Ascending aorta (tissue), 2 donors: ENCODE data around the gene RPAP3. TPM values are rescaled to one million over a fixed set of nuclear protein-coding genes. Genes with fewer than 3 reads are reported as not detected.
A peak's percentile ranks its signal among the peaks of the same experiment; 100 is the strongest.

ENCODE experiments used
- DNase-seq, 2 donors: peaks; one replicate each; pipeline ENCODE4 v3.0.0-alpha.2; 2019; ENCODE audit warnings: low spot score in 2 of 2
- H3K27ac ChIP-seq, 2 donors: fragments of 200-600 bp; sonication (generic); one replicate each; pipeline ENCODE4 v1.5.1; 2016 to 2017; ENCODE audit warnings: mild to moderate bottlenecking in 1 of 2
- H3K27me3 ChIP-seq: fragments of 200-600 bp; sonication (generic); one replicate; pipeline ENCODE4 v1.5.1; 2017
- H3K36me3 ChIP-seq, 2 donors: fragments of 200-600 bp; sonication (generic); one replicate each; pipeline ENCODE4 v1.5.1; 2016
- H3K4me1 ChIP-seq, 2 donors: fragments of 200-600 bp; sonication (generic); one replicate each; pipeline ENCODE4 v1.5.1; 2016 to 2017; ENCODE audit warnings: mild to moderate bottlenecking in 1 of 2
- H3K4me3 ChIP-seq, 2 donors: fragments of 200-600 bp; sonication (generic); one replicate each; pipeline ENCODE4 v1.5.1; 2016 to 2017; ENCODE audit warnings: mild to moderate bottlenecking in 1 of 2
- H3K9me3 ChIP-seq, 2 donors: fragments of 200-600 bp; sonication (generic); one replicate each; pipeline ENCODE4 v1.5.1; 2016
- CTCF ChIP-seq, 3 experiments: fragments of 200-600 bp in 2 of 3; fragments of 450-650 bp in 1 of 3; sonication (generic) in 2 of 3; IDR thresholded peaks; one replicate each; pipeline ENCODE4 v1.5.1; 2016 to 2019; ENCODE audit warnings: antibody characterized with exemption in 3 of 3, mild to moderate bottlenecking in 1 of 3, moderate library complexity in 1 of 3
- intact Hi-C: fragments of 100-400 bp; cut with DNase I; formaldehyde crosslinking; loops from one replicate; pipeline ENCODE4 v1.15.1; 2023
- total RNA-seq: library from RNA; depleted of rRNA; stranded (reverse); fragments of >200 nt; gene quantifications from one replicate; pipeline ENCODE4 v1.1.0, GENCODE V29; 2016

RPAP3 gene
- total RNA-seq, 1 donor from 2014 or later: 8.1 TPM

- peaks cover 0 to 10% of the 10 kb centered on the region in 2 donors for H3K4me1 ChIP-seq
- H3K27ac ChIP-seq: no peak overlapping the region
- no peaks in the 10 kb centered on the region for H3K9me3 ChIP-seq
- DNase-seq: no peak
- peaks cover 47 to 65% of the 10 kb centered on the region in 2 donors for H3K36me3 ChIP-seq
- intact Hi-C loops: no loop called here
- TF ChIP-seq CTCF (IDR thresholded peaks at IDR 0.05): no peak
- H3K27me3 ChIP-seq: no peaks in the 10 kb centered on the region
- H3K4me3 ChIP-seq: no peak overlapping the region
Measured at GRCh38 chr12:47746073-47746472, 40.2 kb upstream of the RPAP3 start.

DNA sequence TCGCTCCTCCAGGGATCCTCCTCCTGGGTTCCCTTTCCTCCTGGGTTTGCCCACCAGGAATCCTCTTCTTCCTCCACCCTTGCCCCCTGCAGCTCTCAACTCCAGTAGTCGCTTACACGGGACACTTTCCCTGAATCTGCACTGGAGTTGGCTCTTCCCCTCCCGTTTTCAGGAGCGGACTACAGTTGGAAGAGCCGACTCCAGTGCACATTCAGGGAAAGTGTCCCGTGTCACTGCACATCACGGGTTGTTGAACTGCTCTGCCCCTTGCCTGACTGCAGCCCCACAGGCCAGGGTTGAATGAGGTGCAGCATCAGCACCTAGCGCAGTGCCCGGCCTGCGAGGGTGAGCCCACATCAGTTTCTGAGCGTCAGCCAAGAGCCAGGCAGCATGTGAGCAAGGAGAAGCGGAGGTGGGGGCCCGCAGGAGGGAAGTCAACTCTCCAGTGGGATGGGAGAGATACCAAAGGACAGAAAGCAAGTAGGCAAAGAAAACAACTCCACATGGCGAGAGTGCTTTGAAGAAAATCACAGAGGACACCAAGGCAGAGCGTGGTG, 39.7 kb upstream of the RPAP3 start:
- no peaks in the 10 kb centered on the region for H3K27me3 ChIP-seq
- no peak overlapping the region for H3K4me3 ChIP-seq
- peaks cover 42 to 62% of the 10 kb centered on the region in 2 donors for H3K36me3 ChIP-seq
- H3K4me1 ChIP-seq: peaks cover 0 to 11% of the 10 kb centered on the region in 2 donors
- H3K27ac ChIP-seq: no peak overlapping the region
- no peak for DNase-seq
- no peak for TF ChIP-seq CTCF (IDR thresholded peaks at IDR 0.05)
- intact Hi-C loops: no loop called here
- no peaks in the 10 kb centered on the region for H3K9me3 ChIP-seq

DNA sequence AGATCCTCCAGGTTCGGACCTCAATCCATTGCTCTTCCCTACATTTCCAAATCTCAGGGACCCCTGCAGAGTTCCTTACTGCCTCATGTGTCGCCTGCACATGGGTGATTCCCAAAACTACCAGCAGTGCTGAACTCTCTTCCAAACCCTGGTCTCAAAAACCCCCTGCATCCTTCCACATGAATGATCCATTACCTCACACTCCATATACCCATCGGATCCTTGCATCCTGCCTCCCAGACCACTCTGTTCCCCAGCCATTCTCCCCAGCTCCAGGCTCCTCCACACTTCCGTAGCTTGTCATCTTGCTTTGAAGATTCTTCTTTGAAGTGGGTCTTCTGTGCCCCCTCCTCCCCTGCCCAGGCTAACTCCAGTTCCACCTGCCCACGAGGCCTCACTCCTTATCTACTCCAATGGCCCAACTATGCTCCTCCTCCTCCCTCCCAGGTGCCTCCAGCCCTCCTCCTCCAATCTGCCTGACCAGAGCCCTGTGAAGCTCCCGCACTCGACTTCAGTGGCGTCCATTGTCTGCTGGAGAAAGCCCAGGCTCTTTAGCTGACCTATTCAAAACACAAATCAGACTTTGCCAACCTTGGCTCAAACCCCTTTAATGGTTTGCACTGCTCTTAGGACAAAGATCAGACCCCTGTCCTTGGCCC, 39.1 kb upstream of the RPAP3 start:
- Histone ChIP-seq H3K4me1 (peaks cover 0 to 11% of the 10 kb centered on the region in 2 donors), H3K27me3 (no peaks in the 10 kb centered on the region), H3K36me3 (peaks cover 36 to 62% of the 10 kb centered on the region in 2 donors), H3K4me3 (no peak overlapping the region), H3K27ac (no peak overlapping the region), H3K9me3 (no peaks in the 10 kb centered on the region)
- no peak for TF ChIP-seq CTCF (IDR thresholded peaks at IDR 0.05)
- intact Hi-C loops: no loop called here
- no peak for DNase-seq

- Histone ChIP-seq H3K36me3 (peaks cover 28 to 59% of the 10 kb centered on the region in 2 donors), H3K27me3 (no peaks in the 10 kb centered on the region), H3K4me1 (peaks cover 0 to 11% of the 10 kb centered on the region in 2 donors), H3K9me3 (no peaks in the 10 kb centered on the region), H3K4me3 (no peak overlapping the region), H3K27ac (no peak overlapping the region)
- intact Hi-C loops: no loop called here
- TF ChIP-seq CTCF (IDR thresholded peaks at IDR 0.05): peak in 1 of 3 experiments; percentile 36
- no peak for DNase-seq
Measured at GRCh38 chr12:47744005-47744651, 38.3 kb upstream of the RPAP3 start.

GRCh38 chr12:47743311-47743860, 37.6 kb upstream of the RPAP3 start:
- Histone ChIP-seq H3K27me3 (no peaks in the 10 kb centered on the region), H3K4me3 (no peak overlapping the region), H3K27ac (no peak overlapping the region), H3K9me3 (no peaks in the 10 kb centered on the region), H3K4me1 (peaks cover 0 to 11% of the 10 kb centered on the region in 2 donors), H3K36me3 (peaks cover 22 to 54% of the 10 kb centered on the region in 2 donors)
- TF ChIP-seq CTCF (IDR thresholded peaks at IDR 0.05): no peak
- no peak for DNase-seq
- intact Hi-C loops: no loop called here
